Measurements from ENCODE around the gene RPS6KL1.

The RPS6KL1 gene

DNA sequence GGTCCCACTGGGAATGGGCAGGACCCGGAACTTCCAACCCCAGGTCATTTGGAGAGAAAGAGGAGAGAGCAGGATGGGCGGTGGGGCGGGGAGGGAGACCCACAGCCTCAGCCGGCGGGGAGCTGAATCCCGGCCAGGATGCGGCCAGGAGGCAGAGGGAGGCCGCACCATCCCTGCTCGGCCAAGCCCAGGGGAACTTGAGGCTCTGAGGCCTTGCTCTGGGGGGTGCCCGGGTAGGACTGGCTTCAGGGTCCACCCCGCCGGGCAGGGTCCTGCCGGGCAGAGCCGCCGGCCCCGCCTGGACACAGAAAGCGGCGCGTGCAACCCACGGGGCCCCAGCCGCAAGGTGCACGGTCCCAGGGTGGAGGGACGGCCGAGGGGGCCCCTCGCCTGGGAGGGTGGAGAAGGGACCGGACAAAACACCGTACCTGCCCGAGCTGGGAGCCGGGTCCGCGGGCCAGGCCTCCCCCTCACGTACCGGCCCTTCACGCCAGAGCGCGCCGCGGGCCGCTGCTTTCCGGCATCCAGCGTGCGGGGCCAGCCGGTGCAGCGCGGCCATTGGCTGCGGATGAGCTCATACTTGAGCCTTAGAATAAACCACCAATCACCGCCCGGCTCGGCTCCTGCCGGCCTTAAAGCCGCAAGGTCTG is at the start of gene RPS6KL1:
TSS of gene RPS6KL1 (minus strand) at position 509 of the 650 bp plus-strand sequence. CDS start 1,719 bp downstream, outside the sequence.
- peak; percentile 59 for DNase-seq

DNA sequence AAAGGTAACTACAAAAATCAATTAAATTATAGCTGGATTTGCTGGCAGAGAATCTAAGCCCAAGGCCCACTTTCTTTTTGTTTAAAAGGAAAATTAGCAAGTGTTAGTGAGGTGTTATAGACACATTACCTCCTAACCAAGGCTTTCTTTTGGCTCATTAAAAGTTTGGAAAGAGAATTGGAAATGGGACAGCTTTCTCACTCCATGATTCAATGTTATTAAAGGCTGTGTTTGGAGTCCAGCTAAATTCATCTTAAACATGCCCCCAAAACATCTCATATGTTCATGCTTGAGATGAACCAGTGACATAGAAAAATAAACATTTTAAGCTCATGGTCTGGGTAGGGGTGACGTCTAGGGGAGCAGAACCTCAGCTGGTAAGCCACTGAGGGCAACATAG is 45.8 kb upstream of the RPS6KL1 start:
- no peak for DNase-seq

- DNase-seq: no peak
These were observed 42.6 kb upstream of the RPS6KL1 start for GRCh38 chr14:74965486-74966153.

- DNase-seq: no peak
These were observed 41.9 kb upstream of the RPS6KL1 start for GRCh38 chr14:74964787-74965485.

DNA sequence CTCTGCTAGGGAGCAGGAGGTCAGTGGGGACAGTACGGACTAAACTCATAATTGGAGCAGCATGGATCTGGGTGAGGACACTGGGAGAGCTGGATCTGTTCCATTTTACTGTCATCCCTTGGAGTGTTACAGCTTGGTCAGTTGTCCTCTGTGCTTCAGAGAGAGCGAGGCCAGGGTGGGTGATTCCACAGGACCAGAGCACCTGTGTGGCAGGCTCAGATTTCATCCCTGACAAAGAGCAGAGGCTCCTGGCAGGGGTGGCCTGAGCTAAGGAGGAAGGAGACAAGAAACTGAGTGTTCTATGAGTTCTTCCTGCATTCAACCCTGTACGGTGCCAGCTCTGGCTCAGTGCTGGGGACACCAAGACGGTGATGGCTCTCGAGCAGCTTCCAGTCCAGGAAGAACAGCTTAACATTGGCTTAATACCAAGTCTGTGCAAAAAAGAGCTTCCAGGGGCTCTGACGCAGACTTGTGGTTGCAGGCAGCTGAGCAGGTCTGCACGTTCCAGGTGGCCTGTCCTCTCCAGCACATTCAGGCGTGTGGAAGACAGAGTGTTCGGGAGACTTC is 40.7 kb upstream of the RPS6KL1 start:
- DNase-seq: no peak

- no peak for DNase-seq
These were observed 40.2 kb upstream of the RPS6KL1 start for GRCh38 chr14:74963178-74963704.

GRCh38 chr14:74962493-74962892 is 39.4 kb upstream of the RPS6KL1 start:
- DNase-seq: no peak

DNA sequence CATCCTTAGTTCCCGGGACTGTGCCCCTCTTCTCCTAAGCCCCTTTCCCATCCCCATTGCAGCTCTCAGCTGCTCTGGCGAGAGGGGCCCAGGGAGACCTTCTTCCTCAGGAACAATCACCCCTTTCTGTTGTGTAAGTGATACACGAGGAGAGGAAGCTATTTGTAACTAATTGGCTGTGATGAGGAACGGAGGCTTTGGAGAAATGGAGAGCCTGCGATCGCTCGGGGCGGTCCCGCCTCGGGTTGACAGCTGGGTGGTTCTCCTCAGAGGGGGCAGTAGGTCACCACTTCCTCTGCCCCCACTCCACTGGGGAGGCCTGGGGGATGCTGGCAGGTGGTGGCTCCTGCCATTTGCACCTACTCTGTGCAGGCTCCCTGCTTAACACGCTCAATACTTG is 39.0 kb upstream of the RPS6KL1 start:
- no peak for DNase-seq

- no peak for DNase-seq
These were observed 38.3 kb upstream of the RPS6KL1 start for GRCh38 chr14:74961238-74961911.

DNA sequence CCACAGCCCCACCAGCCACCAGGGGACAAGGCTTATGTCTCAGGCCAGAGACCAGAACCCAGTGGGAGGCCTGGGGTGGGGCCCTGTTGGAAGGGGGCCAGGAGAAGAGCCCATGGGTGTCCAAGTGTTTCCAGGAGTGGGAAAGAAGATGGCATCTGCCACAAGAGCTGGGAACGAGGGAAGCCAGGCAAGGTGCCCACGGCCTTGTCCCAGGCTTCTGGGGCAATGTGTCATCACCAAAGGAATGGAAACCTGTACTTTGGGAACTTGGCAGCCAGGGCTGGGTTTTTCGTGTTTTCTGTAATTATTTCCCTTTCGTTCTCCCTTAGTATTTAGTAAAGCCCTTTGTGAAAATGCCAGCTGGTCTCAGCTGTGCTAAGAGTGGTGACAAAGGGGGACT is 37.7 kb upstream of the RPS6KL1 start:
- no peak for DNase-seq

DNA sequence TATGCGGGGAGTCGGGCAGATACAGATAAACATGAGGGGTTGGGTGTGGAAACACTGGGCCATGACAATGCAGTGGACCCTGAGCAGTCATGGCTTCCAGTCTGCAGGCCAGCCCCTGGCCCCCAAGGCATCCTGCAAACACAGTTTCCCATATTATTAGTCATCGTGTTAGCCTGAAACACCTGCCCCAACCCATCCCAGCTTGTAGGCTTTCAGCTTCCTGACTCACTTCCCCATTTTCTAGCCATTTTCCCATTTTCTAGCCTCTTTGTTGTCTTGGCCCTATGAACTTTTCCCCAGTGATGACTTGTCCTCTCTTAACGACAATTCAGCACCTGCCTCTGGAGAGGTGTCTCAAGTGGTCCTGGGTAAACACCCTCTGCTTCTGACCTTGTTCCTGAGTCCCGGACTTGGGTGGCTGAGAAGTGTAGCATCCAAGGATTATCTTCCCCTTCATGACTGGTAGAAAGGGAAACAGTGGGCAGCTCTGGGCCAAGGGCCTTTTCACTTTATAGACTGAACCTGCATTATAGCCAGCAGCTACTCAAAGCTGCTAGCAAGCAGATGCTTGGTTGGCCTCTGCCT is 36.6 kb upstream of the RPS6KL1 start:
- no peak for DNase-seq

DNA sequence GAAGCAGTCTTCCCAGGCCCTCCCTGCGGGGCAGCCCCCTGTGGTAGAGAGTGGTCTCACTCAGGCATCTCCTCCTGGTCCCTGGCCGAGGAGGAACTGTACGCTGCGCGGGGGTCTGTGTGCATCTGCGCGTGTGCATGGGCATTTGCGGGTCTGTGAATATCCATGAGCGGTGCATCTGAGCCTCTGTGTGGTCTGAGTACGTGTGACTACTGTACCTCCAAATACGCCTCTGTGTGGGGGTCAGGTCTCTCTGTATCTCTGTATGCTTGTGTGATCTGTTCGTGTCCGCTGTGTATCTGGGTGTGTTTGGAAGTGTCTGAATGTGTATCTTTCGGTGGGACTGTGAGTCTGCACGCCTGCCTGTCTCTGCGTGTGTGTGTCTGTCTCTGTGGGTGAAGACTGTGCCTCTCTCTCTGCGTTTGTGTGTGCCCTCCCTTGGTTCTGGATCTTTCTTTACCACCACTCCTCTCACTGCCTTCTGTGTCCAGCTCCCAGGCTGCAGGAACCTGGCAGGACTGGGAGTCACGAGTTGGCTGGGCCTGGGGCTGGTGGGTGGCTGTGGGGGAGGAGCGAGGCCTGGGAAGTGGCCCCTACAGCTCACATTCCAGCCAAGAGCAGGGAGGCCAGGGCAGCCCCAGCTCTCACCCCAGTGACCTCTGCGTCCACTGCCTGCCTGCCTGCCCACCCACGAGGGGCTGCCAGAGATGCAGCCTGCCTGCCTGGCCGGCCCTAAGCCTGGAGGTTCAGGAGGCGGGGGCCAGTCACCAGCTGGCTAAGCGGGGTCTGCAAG is 33.4 kb upstream of the RPS6KL1 start:
- no peak for DNase-seq

- DNase-seq: no peak
These were observed 32.9 kb upstream of the RPS6KL1 start for GRCh38 chr14:74956027-74956279.

DNA sequence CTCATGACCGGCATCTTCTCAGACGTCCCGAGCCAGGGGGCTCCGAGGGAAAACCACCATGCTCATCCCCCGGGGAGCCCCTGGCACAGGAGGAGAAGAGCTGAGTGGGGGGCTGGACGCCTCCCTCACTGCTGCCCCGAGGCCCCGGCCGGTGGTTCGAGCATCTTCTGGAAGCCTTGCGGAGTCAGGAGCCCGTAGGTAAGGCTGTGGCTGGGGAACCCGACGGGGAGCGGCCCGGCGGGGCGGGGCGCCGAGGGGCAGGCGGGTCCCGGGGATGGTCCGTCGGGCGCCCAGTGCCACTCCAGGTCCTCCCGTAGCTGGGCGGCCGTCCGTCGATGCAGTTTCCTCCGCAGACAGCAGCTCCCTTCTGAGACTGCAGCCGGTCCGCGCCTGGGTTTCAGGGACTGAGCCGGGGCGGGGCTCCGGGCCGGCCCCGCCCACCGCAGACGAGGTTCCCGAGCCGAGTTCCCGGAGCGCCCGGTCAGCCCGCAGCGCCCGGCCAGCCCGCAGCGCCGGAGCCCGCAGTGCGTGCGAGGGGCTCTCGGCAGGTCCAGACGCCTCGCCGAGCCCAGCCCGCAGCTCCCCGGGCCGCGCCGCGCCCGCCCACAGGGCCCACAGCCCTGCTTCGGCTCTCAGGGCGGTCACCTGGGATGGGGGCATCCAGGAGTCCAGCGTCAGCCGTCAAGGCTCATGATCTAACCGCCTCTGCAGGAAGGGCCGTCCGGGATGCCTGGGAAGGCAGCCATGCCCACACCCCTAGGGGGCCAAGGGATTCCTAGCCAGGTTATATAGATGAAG is 32.4 kb upstream of the RPS6KL1 start, which contains the start of gene PGF:
TSS of gene PGF (minus strand) at position 369 of the 798 bp plus-strand sequence. CDS start at position 14, 355 bp downstream.
- no peak for DNase-seq

- no peak for DNase-seq
These were observed 31.8 kb upstream of the RPS6KL1 start for GRCh38 chr14:74954947-74955228.

GRCh38 chr14:74954232-74954946 is 31.3 kb upstream of the RPS6KL1 start:
- DNase-seq: no peak

DNA sequence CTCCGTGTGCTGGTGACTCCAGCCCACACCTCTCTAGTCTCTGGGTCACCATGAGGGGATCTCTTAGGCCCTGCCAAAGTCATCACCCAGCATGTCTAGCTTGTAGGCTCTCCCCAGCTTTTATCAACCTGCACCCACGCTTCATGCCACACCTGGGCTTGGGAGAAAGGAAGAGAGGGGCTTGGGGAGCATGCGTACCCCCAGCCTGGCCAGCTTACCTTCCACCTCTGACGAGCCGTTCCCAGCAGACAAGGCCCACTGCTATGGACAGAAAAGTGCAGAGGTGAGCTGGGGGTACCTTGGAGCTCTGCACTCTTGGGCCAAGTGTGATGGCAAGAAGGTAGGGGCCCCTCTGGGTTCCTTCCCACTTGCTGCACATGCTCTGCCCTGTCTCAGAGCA is 30.6 kb upstream of the RPS6KL1 start:
- no peak for DNase-seq

DNA sequence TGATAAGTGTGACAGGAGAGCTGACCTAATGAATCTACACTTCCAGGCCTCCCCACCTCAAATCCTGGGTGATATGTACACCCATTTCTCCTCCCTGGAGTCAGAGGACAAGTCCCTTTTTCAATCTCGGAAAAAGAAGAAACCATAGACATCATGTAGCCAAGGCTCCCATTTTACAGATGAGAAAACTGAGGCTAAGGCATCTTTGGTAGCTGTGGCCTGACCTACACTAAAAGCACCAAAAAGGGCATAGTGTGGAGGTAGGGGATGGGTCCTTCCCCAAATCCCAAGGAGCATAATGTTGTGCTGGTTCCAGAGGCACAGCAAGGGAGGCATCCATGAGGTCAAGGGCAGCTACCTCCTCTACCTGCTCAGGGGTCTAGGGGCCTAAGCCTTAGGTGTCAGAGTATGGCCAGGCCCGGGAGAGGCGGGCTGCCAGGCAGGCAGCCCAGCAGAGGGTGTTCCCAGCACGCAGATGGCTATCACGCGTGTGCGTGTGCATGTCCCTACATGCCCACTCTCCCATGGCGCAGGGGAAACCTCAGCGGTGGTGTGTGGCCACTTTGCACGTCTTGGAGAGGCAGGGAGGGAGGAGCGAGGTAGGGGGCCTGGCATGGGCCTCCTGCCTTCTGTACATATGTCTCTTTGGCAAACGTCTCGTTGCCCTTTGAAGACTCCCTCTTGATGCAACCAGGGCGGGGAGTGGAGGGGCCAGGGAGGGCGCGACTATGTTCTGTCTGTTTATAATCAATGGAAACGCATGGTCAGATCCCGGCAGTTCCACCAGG is 29.8 kb upstream of the RPS6KL1 start:
- no peak for DNase-seq

- no peak for DNase-seq
These were observed 29.2 kb upstream of the RPS6KL1 start for GRCh38 chr14:74952180-74952665.

Measured in NCI-H1048 (cell line).